Testis (tissue), 3 donors: Measurements from ENCODE around the gene HLX. TPM values are rescaled to one million over a fixed set of nuclear protein-coding genes. Genes with fewer than 3 reads are reported as not detected.

Experiments
- DNase-seq: peaks from one replicate; pipeline ENCODE4 v3.0.0-alpha.2; 2019
- H3K27ac ChIP-seq, 2 donors: fragments of 200-600 bp; sonication (generic); one replicate each; pipeline ENCODE4 v1.5.1; 2019
- H3K27me3 ChIP-seq: fragments of 200-600 bp; sonication (generic); one replicate; pipeline ENCODE4 v1.5.1; 2019
- H3K36me3 ChIP-seq: fragments of 200-600 bp; sonication (generic); one replicate; pipeline ENCODE4 v1.5.1; 2017; ENCODE audit warnings: low read depth; ENCODE audit errors: missing control alignments
- H3K4me1 ChIP-seq: fragments of 200-600 bp; sonication (generic); one replicate; pipeline ENCODE4 v1.5.1; 2019
- H3K4me3 ChIP-seq, 2 donors: fragments of 200-600 bp; sonication (generic); one replicate each; pipeline ENCODE4 v1.5.1; 2017 to 2019
- H3K9me3 ChIP-seq: fragments of 200-600 bp; sonication (generic); one replicate; pipeline ENCODE4 v1.5.1; 2017
- CTCF ChIP-seq, 3 experiments: fragments of 450-650 bp in 2 of 3; fragments of 200-600 bp in 1 of 3; sonication (generic) in 1 of 3; IDR thresholded peaks; one replicate each; pipeline ENCODE4 v1.5.1; 2016 to 2019; ENCODE audit warnings: antibody characterized with exemption in 3 of 3, mild to moderate bottlenecking in 2 of 3, moderate library complexity in 1 of 3
- POLR2A ChIP-seq: fragments of 450-650 bp; IDR thresholded peaks from one replicate; pipeline ENCODE4 v1.6.1; 2017; ENCODE audit warnings: antibody characterized with exemption, mild to moderate bottlenecking, moderate library complexity
- WGBS, 2 donors: methylation state at CpG; one replicate each; pipeline ENCODE4 v1.1.5; 2018; 5-methylcytosine and 5-hydroxymethylcytosine counted together
- intact Hi-C: fragments of 100-400 bp; cut with DNase I; formaldehyde crosslinking; loops from one replicate; pipeline ENCODE4 v1.15.1; 2023; ENCODE audit warnings: low total_unique reads
- polyA plus RNA-seq: library from polyadenylated mRNA; stranded (reverse); fragments of 350-450 nt; fragmentation: Illumina TruSeq; extraction: RNeasy Lipid Tissue Mini Kit (QIAGEN cat#74804); gene quantifications from one replicate; pipeline ENCODE4 v1.2.3, GENCODE V29; 2014; ENCODE audit warnings: low read depth, low replicate concordance; ENCODE audit not compliant: insufficient read depth
- total RNA-seq, 2 donors: library from RNA; depleted of rRNA; stranded (reverse); fragments of >200 nt; gene quantifications; one replicate each; pipeline ENCODE4 v1.2.3, GENCODE V29; 2016

HLX gene
- total and polyA plus RNA-seq, 3 donors from 2014 or later: 3.5 to 5.3 (median 4.0) TPM

GRCh38 chr1:220873087-220873486, 6.2 kb upstream of the HLX start:
- H3K27me3 ChIP-seq: no peaks in the 10 kb centered on the region
- intact Hi-C loops: no loop called here
- DNase-seq: no peak
- 82 to 85% methylated on average over 2 of the region's 2 CpGs for WGBS, 2 donors
- H3K9me3 ChIP-seq: no peaks in the 10 kb centered on the region
- H3K4me3 ChIP-seq: no peak overlapping the region
- H3K27ac ChIP-seq: no peak overlapping the region
- H3K36me3 ChIP-seq: no peaks in the 10 kb centered on the region
- H3K4me1 ChIP-seq: no peaks in the 10 kb centered on the region
- TF ChIP-seq POLR2A (no peak), CTCF (IDR thresholded peaks at IDR 0.05) (no peak)

DNA sequence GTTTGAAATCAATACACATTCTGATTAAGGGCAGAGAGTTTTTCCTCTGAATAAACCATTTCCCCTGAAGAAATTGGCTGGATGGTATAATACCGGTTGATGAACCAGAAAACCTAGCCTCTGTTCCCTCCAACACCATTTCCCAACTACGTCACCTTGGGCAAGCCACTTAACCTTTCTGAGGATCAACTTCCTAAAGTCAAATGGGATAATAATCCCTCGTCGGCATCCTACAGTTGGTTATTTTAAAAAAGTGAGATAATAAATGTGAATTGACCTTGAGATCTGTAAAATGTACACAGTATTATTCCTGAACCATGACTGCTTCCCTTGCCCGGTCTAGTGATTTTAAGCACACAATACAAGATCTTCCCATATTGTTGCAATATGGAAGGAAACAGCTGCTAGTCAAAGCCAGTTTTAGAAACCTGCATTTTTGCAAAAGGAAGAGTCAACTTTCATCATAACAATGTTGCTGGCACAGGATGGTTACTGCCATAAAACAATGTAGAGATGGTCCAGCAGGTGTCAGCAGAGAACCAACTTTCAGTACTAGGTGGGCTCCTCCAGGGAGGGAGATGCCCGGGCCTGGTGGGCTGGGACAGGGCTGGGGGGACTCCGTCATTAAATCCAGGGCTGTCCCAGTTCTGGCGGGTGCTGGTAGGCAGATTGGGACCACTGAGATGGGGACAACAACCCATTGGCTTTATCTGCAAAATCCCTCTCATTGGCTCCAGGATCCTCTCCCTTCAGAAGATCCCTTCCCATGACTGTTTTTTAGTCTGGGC, 5.2 kb upstream of the HLX start:
- Histone ChIP-seq H3K9me3 (no peaks in the 10 kb centered on the region), H3K27ac (no peak overlapping the region), H3K4me1 (no peaks in the 10 kb centered on the region), H3K4me3 (no peak overlapping the region), H3K27me3 (no peaks in the 10 kb centered on the region), H3K36me3 (no peaks in the 10 kb centered on the region)
- intact Hi-C loops: no loop called here
- TF ChIP-seq CTCF (IDR thresholded peaks at IDR 0.05) (peak; percentile 54 to 62 (median 57)), POLR2A (no peak)
- WGBS, 2 donors: 37 to 40% methylated on average over 8 of the region's 8 CpGs
- DNase-seq: no peak

DNA sequence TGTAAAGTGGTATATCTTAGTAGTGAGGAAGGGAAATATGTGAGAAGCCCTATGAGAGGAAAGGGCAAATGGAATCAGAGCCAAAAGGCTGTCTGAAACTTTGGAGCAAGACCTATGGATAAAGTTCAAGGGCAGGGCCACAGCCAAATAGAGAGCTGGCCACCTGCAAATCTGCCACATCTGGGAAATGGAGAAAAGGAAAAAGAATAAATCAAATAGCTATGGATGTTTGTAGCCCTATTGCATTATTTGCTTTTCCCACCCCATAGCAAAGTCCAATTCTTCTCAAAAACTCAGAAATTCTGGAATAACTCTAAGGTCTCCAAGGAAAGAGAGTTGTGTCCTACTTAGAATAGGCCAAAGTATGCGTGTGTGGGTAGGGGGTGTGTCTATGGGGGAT, 4.0 kb upstream of the HLX start:
- peaks cover 4% of the 10 kb centered on the region for H3K4me1 ChIP-seq
- intact Hi-C loops: no loop called here
- H3K27ac ChIP-seq: no peak overlapping the region
- WGBS, 2 donors: 83 to 88% methylated on average over 1 of the region's 1 CpG
- H3K4me3 ChIP-seq: no peak overlapping the region
- H3K36me3 ChIP-seq: no peaks in the 10 kb centered on the region
- DNase-seq: no peak
- H3K9me3 ChIP-seq: no peaks in the 10 kb centered on the region
- TF ChIP-seq POLR2A (no peak), CTCF (IDR thresholded peaks at IDR 0.05) (no peak)
- H3K27me3 ChIP-seq: no peaks in the 10 kb centered on the region

DNA sequence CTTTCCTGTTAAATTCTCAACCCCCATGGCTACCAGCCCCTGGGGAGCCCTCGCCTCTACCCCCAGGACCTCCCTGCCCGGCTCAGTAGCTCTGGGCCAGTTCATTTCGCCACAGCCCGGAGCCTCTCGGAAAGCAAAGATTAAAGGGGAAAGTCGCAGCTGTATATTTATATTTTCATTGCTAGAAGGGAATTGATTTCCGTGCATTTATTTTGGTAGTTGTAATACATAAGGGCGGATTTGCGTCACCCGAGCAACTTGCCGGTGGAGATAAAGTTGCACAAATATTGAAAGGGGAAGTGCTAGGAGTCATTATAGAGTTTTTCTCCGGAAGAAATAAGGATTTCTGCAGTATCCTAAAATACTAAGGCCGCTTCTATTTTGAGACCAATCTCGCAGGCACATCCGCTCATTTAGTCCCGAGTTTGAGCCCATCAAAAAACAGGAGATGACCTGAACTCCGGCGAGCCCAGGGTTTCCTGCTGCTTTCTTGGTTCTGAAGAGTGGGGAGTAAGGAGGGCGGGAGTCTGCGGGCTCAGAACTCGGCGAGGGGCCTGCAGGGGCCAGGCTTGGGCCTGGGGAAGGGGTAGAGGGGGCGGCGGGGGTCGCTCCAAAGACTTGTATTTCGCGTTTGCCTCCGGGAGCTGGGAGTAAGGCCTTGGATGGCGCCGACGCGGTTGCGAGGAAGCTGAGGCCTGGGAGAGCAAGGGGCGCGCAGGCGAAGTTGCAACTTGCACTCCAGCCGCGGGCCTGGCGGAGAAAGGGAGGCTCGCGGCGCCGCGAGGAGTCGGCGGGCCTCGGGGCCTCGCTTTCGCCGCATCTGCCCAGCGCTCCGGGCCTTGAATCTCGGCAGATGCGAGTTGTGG, 2.5 kb upstream of the HLX start:
- intact Hi-C loops: no loop called here
- H3K4me1 ChIP-seq: peaks cover 4% of the 10 kb centered on the region
- H3K36me3 ChIP-seq: no peaks in the 10 kb centered on the region
- H3K4me3 ChIP-seq: peak overlapping the region; percentile 18 to 29
- H3K27ac ChIP-seq: peak overlapping the region in 1 of 2 donors; percentile 44
- no peak for TF ChIP-seq POLR2A
- TF ChIP-seq CTCF (IDR thresholded peaks at IDR 0.05): no peak
- 36 to 47% methylated on average over 29 to 53 of the region's 54 CpGs for WGBS, 2 donors
- no peak for DNase-seq
- no peaks in the 10 kb centered on the region for H3K27me3 ChIP-seq
- H3K9me3 ChIP-seq: no peaks in the 10 kb centered on the region
